Mesendoderm (in vitro differentiated cells): Measurements from ENCODE around the gene ASIC1.
"Not testable (repeated sequence)": the region's sequence is repeated elsewhere in the genome, so short reads cannot be mapped to it uniquely, and the experiment has no call there.

Experiments used
- DNase-seq: peaks from one replicate; pipeline ENCODE4 v3.0.0; 2013
- H2AK5ac ChIP-seq: 2 replicates; pipeline ENCODE4 v1.6.1; 2013; ENCODE audit warnings: low read length, inconsistent platforms
- H2BK120ac ChIP-seq: 2 replicates; pipeline ENCODE4 v1.6.1; 2013; ENCODE audit warnings: low read depth, mild to moderate bottlenecking, low read length, moderate library complexity, mixed read lengths
- H2BK15ac ChIP-seq: replicated peaks from 2 replicates; pipeline ENCODE4 v1.6.1; 2013; ENCODE audit warnings: low read depth, mild to moderate bottlenecking, moderate library complexity
- H2BK5ac ChIP-seq: 2 replicates; pipeline ENCODE4 v1.6.1; 2013; ENCODE audit warnings: low read length, inconsistent platforms
- H3K18ac ChIP-seq: 2 replicates; pipeline ENCODE4 v1.6.1; 2013; ENCODE audit warnings: mild to moderate bottlenecking, low read length, mixed read lengths
- H3K23ac ChIP-seq: one replicate; pipeline ENCODE4 v1.6.1; 2013; ENCODE audit warnings: low read length
- H3K27ac ChIP-seq: 2 replicates; pipeline ENCODE4 v1.5.1; 2013; ENCODE audit warnings: low read depth, mild to moderate bottlenecking, inconsistent platforms, low read length, moderate library complexity
- H3K27me3 ChIP-seq: 2 replicates; pipeline ENCODE4 v1.6.1; 2013; ENCODE audit warnings: low read length, control low read depth, mild to moderate bottlenecking, inconsistent platforms; ENCODE audit not compliant: insufficient read depth, poor library complexity
- H3K36me3 ChIP-seq: 2 replicates; pipeline ENCODE4 v1.6.1; 2013; ENCODE audit warnings: low read length, inconsistent platforms; ENCODE audit not compliant: control insufficient read depth, insufficient read depth
- H3K4ac ChIP-seq: one replicate; pipeline ENCODE4 v1.6.1; 2013; ENCODE audit warnings: low read depth, mild to moderate bottlenecking, low read length, moderate library complexity
- H3K4me1 ChIP-seq: 2 replicates; pipeline ENCODE4 v1.6.1; 2013; ENCODE audit warnings: low read depth, low read length, inconsistent platforms; ENCODE audit not compliant: control insufficient read depth
- H3K4me2 ChIP-seq: 2 replicates; pipeline ENCODE4 v1.6.1; 2013; ENCODE audit warnings: low read length
- H3K4me3 ChIP-seq: 2 replicates; pipeline ENCODE4 v1.5.1; 2013; ENCODE audit warnings: mild to moderate bottlenecking, low read length
- H3K56ac ChIP-seq: one replicate; pipeline ENCODE4 v1.6.1; 2013; ENCODE audit warnings: low read length
- H3K79me1 ChIP-seq: 2 replicates; pipeline ENCODE4 v1.6.1; 2013; ENCODE audit warnings: low read length, inconsistent platforms
- H3K79me2 ChIP-seq: 2 replicates; pipeline ENCODE4 v1.6.1; 2013; ENCODE audit warnings: mild to moderate bottlenecking, low read length; ENCODE audit not compliant: control insufficient read depth, insufficient read depth
- H3K9ac ChIP-seq: 2 replicates; pipeline ENCODE4 v1.6.1; 2013; ENCODE audit warnings: low read length, inconsistent platforms
- H4K5ac ChIP-seq: one replicate; pipeline ENCODE4 v1.6.1; 2013; ENCODE audit warnings: low read length
- H4K8ac ChIP-seq: one replicate; pipeline ENCODE4 v1.6.1; 2013; ENCODE audit warnings: low read depth, mild to moderate bottlenecking, control low read depth, low read length, moderate library complexity
- WGBS: extraction: QIAGEN DNeasy Blood & Tissue Kit; methylation state at CpG from one replicate; pipeline ENCODE4 v1.1.7; 2013; ENCODE audit warnings: low lambda C conversion rate, missing lambda C conversion rate; ENCODE audit not compliant: insufficient coverage; ENCODE audit errors: extremely low coverage; 5-methylcytosine and 5-hydroxymethylcytosine counted together

Gene ASIC1

GRCh38 chr12:50024805-50025186 lies 32.6 kb upstream of the ASIC1 start:
- Histone ChIP-seq H3K36me3 (no peaks in the 10 kb centered on the region), H2BK120ac (no peak overlapping the region), H2AK5ac (peak overlapping the region; percentile 97), H4K5ac (no peak overlapping the region), H3K79me2 (peaks cover 29% of the 10 kb centered on the region), H2BK5ac (peak overlapping the region; percentile 50), H3K79me1 (peaks cover 4% of the 10 kb centered on the region), H3K23ac (peak overlapping the region; percentile 89), H4K8ac (no peak overlapping the region), H3K4ac (peak overlapping the region; percentile 89), H3K4me3 (peak overlapping the region; percentile 97), H3K27ac (peak overlapping the region; percentile 54), H2BK15ac (no peak overlapping the region), H3K27me3 (no peaks in the 10 kb centered on the region), H3K9ac (peak overlapping the region; percentile 99), H3K4me1 (no peaks in the 10 kb centered on the region), H3K56ac (peak overlapping the region; percentile 99), H3K18ac (peak overlapping the region; percentile 91), H3K4me2 (peak overlapping the region; percentile 93)
- WGBS = no CpG with 5 or more reads among the region's 16 CpGs
- no peak for DNase-seq

- H3K4ac ChIP-seq = peak within 1 kb of the TSS; percentile 89
- H3K79me1 ChIP-seq = peaks cover 4% of the 10 kb centered on the region
- no peaks in the 10 kb centered on the region for H3K4me1 ChIP-seq
- peak within 1 kb of the TSS; percentile 50 for H2BK5ac ChIP-seq
- no peak within 1 kb of the TSS for H2BK120ac ChIP-seq
- no peak within 1 kb of the TSS for H2BK15ac ChIP-seq
- peak within 1 kb of the TSS; percentile 89 for H3K23ac ChIP-seq
- peak within 1 kb of the TSS; percentile 54 for H3K27ac ChIP-seq
- no peaks in the 10 kb centered on the region for H3K27me3 ChIP-seq
- peak within 1 kb of the TSS; percentile 6 for H4K8ac ChIP-seq
- H2AK5ac ChIP-seq = peak within 1 kb of the TSS; percentile 97
- peak within 1 kb of the TSS; percentile 97 for H3K4me3 ChIP-seq
- peak; percentile 99 for DNase-seq
- H3K36me3 ChIP-seq = no peaks in the 10 kb centered on the region
- H3K4me2 ChIP-seq = peak within 1 kb of the TSS; percentile 93
- peak within 1 kb of the TSS; percentile 91 for H3K18ac ChIP-seq
- H3K9ac ChIP-seq = peak within 1 kb of the TSS; percentile 99
- H3K79me2 ChIP-seq = peaks cover 27% of the 10 kb centered on the region
- WGBS = no CpG with 5 or more reads among the region's 47 CpGs
- H3K56ac ChIP-seq = peak within 1 kb of the TSS; percentile 99
- H4K5ac ChIP-seq = peak within 1 kb of the TSS; percentile 99
These were observed 32.0 kb upstream of the ASIC1 start, which contains the start of gene RACGAP1 for GRCh38 chr12:50025187-50026059. TSS of gene RACGAP1 (minus strand) at chr12:50025494. CDS start at chr12:50016715, 8,779 bp downstream.

DNA sequence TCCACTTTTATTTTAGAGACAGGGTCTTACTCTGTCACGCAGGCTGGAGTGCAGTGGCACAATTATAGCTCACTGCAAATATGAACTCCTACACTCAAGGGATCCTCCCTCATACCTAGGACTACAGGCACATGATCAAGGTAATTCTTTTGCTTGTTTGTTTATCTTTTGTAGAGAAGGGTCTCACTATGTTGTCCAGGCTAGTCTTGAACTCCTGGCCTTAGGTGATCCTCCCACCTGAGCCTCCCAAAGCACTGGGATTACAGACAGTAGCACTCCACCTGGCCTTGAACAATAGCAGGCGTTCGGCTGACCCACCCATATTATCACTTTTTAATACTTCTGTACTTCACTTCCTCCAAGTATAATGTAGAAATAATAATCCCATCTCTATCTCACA lies 30.7 kb upstream of the ASIC1 start:
- Histone ChIP-seq H3K36me3 (no peaks in the 10 kb centered on the region), H3K27ac (no peak overlapping the region), H2BK5ac (no peak overlapping the region), H3K79me1 (peaks cover 2% of the 10 kb centered on the region), H3K79me2 (peaks cover 16% of the 10 kb centered on the region), H2BK15ac (peak overlapping the region; percentile 94), H3K4ac (no peak overlapping the region), H3K4me2 (no peak overlapping the region), H3K23ac (no peak overlapping the region), H3K18ac (no peak overlapping the region), H3K56ac (no peak overlapping the region), H4K8ac (no peak overlapping the region), H2BK120ac (no peak overlapping the region), H4K5ac (no peak overlapping the region), H3K9ac (no peak overlapping the region), H3K27me3 (no peaks in the 10 kb centered on the region), H2AK5ac (no peak overlapping the region), H3K4me1 (no peaks in the 10 kb centered on the region), H3K4me3 (no peak overlapping the region)
- no CpG with 5 or more reads among the region's 3 CpGs for WGBS
- no peak for DNase-seq

DNA sequence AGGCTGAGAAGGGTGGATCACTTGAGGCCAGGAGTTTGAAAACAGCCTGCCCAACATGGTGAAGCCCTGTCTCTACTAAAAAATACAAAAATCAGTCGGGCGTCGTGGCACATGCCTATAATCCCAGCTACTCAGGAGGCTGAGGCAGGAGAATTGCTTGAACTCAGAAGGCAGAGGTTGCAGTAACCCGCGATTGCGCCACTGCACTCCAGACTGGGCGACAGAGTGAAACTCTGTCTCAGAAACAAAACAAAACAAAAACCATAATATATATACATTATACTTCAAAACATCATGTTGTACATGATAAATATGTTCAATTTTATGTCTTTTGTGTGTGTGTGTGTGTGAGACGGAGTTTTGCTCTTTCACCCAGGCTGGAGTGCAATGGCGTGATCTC lies 26.9 kb upstream of the ASIC1 start:
- not testable (repeated sequence) for H3K4me2 ChIP-seq, H3K27ac ChIP-seq, H3K18ac ChIP-seq, DNase-seq, H3K9ac ChIP-seq, H2BK120ac ChIP-seq, H3K56ac ChIP-seq, H3K4ac ChIP-seq, H2BK5ac ChIP-seq, H3K79me2 ChIP-seq, H2AK5ac ChIP-seq, H3K79me1 ChIP-seq, H2BK15ac ChIP-seq, H3K4me1 ChIP-seq, H4K8ac ChIP-seq, H3K27me3 ChIP-seq, H3K4me3 ChIP-seq, H3K36me3 ChIP-seq, H4K5ac ChIP-seq, H3K23ac ChIP-seq
- WGBS = no CpG with 5 or more reads among the region's 9 CpGs

- Histone ChIP-seq H4K8ac (no peak overlapping the region), H3K4me1 (no peaks in the 10 kb centered on the region), H2BK120ac (no peak overlapping the region), H3K18ac (no peak overlapping the region), H3K9ac (peak overlapping the region; percentile 72), H3K27ac (no peak overlapping the region), H3K23ac (no peak overlapping the region), H3K79me1 (no peaks in the 10 kb centered on the region), H3K4me2 (peak overlapping the region; percentile 84), H3K4ac (no peak overlapping the region), H2AK5ac (no peak overlapping the region), H2BK5ac (no peak overlapping the region), H3K36me3 (no peaks in the 10 kb centered on the region), H3K56ac (peak overlapping the region; percentile 89), H3K27me3 (no peaks in the 10 kb centered on the region), H4K5ac (no peak overlapping the region), H3K79me2 (no peaks in the 10 kb centered on the region), H3K4me3 (peak overlapping the region; percentile 44), H2BK15ac (no peak overlapping the region)
- peak; percentile 46 for DNase-seq
- WGBS = no CpG with 5 or more reads among the region's 21 CpGs
These were observed 24.9 kb upstream of the ASIC1 start for GRCh38 chr12:50032515-50032853.
